ENCODE data around the gene DHRS7C.
"Not testable (repeated sequence)": the region's sequence is repeated elsewhere in the genome, so short reads cannot be mapped to it uniquely, and the experiment has no call there.

The DHRS7C gene

DNA sequence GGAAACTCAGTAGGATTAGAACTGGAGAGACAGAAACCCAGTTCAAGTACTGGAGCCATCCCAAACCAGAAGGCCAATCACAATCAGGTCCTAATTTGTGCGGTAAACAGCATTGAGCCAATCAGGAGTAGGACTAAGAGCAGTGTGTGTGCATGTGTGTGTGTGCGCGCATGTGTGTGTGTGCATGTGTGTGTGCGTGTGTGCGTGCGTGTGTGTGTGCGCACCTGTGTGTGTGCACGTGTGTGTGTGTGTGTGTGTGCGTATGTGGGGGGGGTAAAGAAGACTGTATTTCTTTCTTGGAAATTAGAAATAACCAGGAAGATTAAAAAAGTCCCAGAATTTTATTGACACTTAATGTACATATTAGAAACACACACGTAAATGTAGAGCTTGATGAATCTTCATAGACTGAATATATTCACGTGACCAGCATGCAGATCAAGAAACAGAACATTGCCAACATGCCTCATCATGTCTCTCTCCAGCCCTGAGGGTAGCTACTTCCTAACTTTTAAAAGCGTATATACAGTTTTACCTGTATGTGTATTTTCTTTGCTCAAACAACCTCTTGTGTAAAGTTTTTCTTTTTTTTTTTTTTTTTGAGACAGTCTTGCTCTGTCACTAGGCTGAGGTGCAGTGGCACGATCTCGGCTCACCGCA, 919 bp upstream of the DHRS7C start:
- no peak overlapping the region for H3K27ac ChIP-seq
- no peaks in the 10 kb centered on the region for H3K36me3 ChIP-seq
- H3K9me3 ChIP-seq = no peaks in the 10 kb centered on the region
- H3K9ac ChIP-seq = no peak overlapping the region
- H3K27me3 ChIP-seq = no peaks in the 10 kb centered on the region
- no peaks in the 10 kb centered on the region for H3K4me1 ChIP-seq
- H4K20me1 ChIP-seq = no peaks in the 10 kb centered on the region
- H3K4me2 ChIP-seq = no peak overlapping the region
- no peak overlapping the region for H3K4me3 ChIP-seq
- TF ChIP-seq Cebpa-rat (IDR thresholded peaks at IDR 0.05) = no peak

DNA sequence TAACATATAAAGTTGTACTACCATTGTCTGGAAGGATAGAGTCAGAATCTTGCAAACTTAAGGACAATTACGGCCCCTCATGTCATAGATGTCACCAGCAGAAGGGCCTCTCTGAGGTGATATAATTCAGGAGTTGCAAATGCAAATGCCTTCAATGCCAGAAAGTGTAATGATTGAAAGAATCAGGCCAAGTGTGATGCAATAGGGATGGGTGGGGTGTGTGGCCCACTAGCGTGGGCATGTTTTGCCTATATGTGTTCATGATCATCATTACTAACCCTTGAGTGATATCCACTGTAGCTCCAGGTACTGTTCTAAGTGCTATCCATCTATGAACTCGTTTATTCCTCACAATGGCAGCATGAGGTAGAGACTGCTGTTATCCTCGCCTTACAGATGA, 1.1 kb downstream of the DHRS7C start:
- no peaks in the 10 kb centered on the region for H3K9me3 ChIP-seq
- no peak overlapping the region for H3K4me2 ChIP-seq
- H4K20me1 ChIP-seq = no peaks in the 10 kb centered on the region
- H3K4me1 ChIP-seq = no peaks in the 10 kb centered on the region
- TF ChIP-seq Cebpa-rat (IDR thresholded peaks at IDR 0.05) = no peak; the same call in 1 of the 2 replicates
- H3K4me3 ChIP-seq = no peak overlapping the region
- no peaks in the 10 kb centered on the region for H3K36me3 ChIP-seq
- H3K27ac ChIP-seq = no peak overlapping the region
- H3K9ac ChIP-seq = no peak overlapping the region
- no peaks in the 10 kb centered on the region for H3K27me3 ChIP-seq

DNA sequence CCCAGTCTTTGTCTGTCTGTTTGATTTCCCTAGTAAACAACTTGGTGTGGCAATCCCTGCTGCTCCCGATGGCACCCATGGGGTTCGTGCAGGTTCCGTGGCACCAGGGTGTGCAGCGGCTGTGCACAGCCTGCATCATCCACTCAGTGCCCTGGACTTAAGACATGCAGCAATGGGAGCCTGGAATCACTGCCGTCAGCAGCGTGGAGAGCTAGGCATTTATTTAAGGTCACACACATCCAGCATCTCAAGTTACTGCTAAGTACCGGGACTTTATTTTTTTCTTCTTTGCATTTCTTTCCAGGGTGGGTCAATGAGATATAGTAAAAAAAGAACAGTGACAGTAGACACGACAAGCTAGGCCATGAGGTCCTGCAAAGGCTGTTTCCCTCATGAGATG, 2.8 kb downstream of the DHRS7C start:
- Histone ChIP-seq H3K27me3 (no peaks in the 10 kb centered on the region), H4K20me1 (no peaks in the 10 kb centered on the region), H3K4me2 (no peak overlapping the region), H3K4me3 (no peak overlapping the region), H3K27ac (no peak overlapping the region), H3K9me3 (no peaks in the 10 kb centered on the region), H3K36me3 (no peaks in the 10 kb centered on the region), H3K9ac (no peak overlapping the region), H3K4me1 (no peaks in the 10 kb centered on the region)
- no peak for TF ChIP-seq Cebpa-rat (IDR thresholded peaks at IDR 0.05)

DNA sequence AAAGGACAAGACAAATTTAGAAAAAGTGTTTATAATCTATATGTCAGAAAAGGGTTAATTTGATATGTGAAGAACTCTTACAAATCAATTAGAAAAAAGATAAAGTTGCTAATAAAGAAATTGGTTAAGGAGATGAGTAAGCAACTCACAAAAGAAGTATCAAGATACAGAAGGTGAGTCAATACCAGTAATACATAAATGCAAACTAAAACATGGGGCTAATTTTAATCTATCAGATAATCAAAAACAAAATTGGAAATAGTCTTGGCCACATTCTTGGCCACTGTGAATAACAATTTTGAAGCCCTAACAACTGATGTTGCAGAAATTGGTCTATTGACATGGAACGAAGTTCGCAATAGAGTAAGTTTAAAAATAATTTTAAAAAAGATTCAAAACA, 6.8 kb downstream of the DHRS7C start:
- TF ChIP-seq Cebpa-rat (IDR thresholded peaks at IDR 0.05) = no peak
- no peak overlapping the region for H3K4me3 ChIP-seq
- no peak overlapping the region for H3K27ac ChIP-seq
- H3K27me3 ChIP-seq = no peaks in the 10 kb centered on the region
- H3K9ac ChIP-seq = no peak overlapping the region
- no peak overlapping the region for H3K4me2 ChIP-seq
- H3K36me3 ChIP-seq = no peaks in the 10 kb centered on the region
- H3K4me1 ChIP-seq = no peaks in the 10 kb centered on the region
- no peaks in the 10 kb centered on the region for H4K20me1 ChIP-seq
- no peaks in the 10 kb centered on the region for H3K9me3 ChIP-seq

DNA sequence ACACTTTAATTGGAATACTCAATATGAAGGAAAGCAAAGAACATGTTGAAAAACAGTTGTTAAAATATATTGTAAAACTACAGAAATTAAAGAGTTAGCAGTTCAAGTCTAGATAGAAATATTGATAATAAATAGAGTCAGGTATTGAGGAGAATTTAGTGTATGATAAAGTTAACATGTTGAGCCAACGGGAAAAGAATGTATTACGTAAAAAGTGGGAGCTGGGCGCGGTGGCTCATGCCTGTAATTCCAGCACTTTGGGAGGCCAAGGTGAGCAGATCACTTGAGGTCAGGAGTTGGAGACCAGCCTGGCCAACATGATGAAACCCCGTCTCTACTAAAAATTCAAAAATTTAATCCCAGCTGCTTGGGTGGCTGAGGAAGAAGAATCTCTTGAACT, 7.9 kb downstream of the DHRS7C start:
- H3K4me3 ChIP-seq, H3K9ac ChIP-seq, H3K36me3 ChIP-seq, H3K27me3 ChIP-seq, H3K27ac ChIP-seq, H3K9me3 ChIP-seq, H4K20me1 ChIP-seq, H3K4me2 ChIP-seq, H3K4me1 ChIP-seq: not testable (repeated sequence)

DNA sequence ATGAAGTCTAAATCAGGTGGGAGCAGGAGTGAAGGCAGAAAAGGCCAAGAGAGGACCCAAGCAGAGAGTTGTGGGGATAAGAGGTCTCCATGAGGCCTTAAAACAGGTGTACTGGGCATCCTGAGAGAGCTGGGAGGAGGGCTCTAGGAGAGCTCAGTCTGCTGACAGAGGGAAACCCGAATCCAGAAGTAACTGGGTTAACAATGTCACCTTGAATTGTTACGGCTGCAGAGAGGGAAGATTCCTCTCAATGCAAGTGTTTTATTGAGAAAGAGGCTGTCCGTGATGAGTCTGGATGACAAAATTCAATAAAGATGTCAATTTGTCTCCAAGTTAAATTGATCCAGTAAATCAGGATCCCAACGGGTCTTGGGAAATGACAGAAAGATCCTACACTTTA, 8.3 kb downstream of the DHRS7C start:
- Histone ChIP-seq H3K36me3 (no peaks in the 10 kb centered on the region), H3K27me3 (no peaks in the 10 kb centered on the region), H3K4me3 (no peak overlapping the region), H3K9me3 (no peaks in the 10 kb centered on the region), H3K4me2 (no peak overlapping the region), H3K9ac (no peak overlapping the region), H4K20me1 (no peaks in the 10 kb centered on the region), H3K27ac (no peak overlapping the region), H3K4me1 (no peaks in the 10 kb centered on the region)
- no peak for TF ChIP-seq Cebpa-rat (IDR thresholded peaks at IDR 0.05)

DNA sequence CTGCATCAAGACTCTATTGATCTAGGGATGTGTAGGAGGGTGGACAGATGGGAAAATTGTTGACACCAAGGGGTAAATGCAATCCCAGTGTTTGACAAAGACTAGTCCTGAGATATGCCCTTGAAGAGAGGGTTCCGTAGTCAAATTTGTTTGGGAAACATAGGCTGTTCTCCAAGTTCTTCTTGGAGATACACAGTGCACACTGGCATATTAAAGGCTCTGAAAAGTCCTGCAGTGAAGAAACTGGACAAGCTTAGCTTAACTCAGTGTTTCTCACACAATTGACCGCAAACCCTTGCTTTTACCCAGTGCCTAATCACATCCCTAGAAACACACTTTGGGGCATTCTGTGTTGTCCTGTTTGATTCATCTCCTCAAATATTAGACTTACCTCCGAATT, 10.8 kb downstream of the DHRS7C start:
- H3K4me2 ChIP-seq = no peak overlapping the region

DNA sequence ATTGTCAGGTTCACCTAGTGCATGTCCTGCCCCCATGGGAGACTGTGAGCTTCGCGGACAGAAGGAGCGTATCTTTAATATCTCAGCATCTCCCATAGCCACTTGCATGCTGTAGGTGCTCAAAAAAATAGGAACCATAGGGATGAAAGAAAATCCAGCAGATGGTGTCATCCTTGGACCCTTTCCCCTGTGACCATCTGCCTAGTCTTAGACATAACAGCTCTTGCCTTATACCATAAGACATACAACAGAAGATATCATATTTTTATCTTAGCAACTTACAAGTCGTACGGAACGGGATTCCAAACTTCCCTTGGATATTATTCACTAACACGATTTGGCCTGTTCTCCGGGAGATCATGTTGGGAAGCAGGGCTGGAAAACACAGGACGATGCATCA, 14.5 kb downstream of the DHRS7C start:
- Histone ChIP-seq H3K36me3 (no peaks in the 10 kb centered on the region), H3K4me3 (no peak overlapping the region), H3K4me1 (no peaks in the 10 kb centered on the region), H3K9me3 (0 out of 2 replicates have a peak, but pooled peaks cover 5% of the 10 kb centered on the region), H3K27me3 (no peaks in the 10 kb centered on the region), H3K9ac (no peak overlapping the region), H4K20me1 (no peaks in the 10 kb centered on the region), H3K27ac (no peak overlapping the region), H3K4me2 (no peak overlapping the region)
- no peak for TF ChIP-seq Cebpa-rat (IDR thresholded peaks at IDR 0.05)

More for the DNA sequence above, 10.8 kb downstream of the DHRS7C start:
- no peaks in the 10 kb centered on the region for H3K4me1 ChIP-seq
- no peaks in the 10 kb centered on the region for H3K36me3 ChIP-seq
- no peaks in the 10 kb centered on the region for H3K27me3 ChIP-seq
- no peak for TF ChIP-seq Cebpa-rat (IDR thresholded peaks at IDR 0.05)
- H3K9ac ChIP-seq = no peak overlapping the region
- H4K20me1 ChIP-seq = no peaks in the 10 kb centered on the region
- 0 out of 2 replicates have a peak, but pooled peaks cover 5% of the 10 kb centered on the region for H3K9me3 ChIP-seq
- H3K27ac ChIP-seq = no peak overlapping the region
- H3K4me3 ChIP-seq = no peak overlapping the region

DNA sequence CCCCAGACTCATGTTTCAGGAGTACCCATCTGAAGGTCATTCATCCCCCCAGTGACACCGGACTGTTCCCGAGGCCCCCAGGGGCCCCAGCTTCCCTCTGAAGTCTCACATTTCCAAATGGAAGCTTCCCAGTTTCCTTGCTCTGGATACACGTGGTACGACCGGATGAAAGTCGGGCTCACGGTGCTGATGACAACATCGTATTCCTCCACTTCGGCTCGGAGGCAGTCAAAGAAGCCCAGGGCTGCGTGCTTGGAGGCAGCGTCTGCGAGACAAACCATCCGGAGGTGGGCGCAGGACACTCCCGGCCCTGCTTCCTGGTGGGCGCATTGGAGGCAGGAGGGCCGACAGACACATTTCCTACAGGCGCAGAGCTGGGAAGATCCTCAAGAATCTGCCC, 18.7 kb downstream of the DHRS7C start:
- no peak overlapping the region for H3K4me3 ChIP-seq
- H3K27me3 ChIP-seq = no peaks in the 10 kb centered on the region
- no peaks in the 10 kb centered on the region for H4K20me1 ChIP-seq
- H3K4me2 ChIP-seq = no peak overlapping the region
- TF ChIP-seq Cebpa-rat (IDR thresholded peaks at IDR 0.05) = no peak
- H3K9me3 ChIP-seq = 0 out of 2 replicates have a peak, but pooled peaks cover 5% of the 10 kb centered on the region
- H3K4me1 ChIP-seq = peaks cover 8% of the 10 kb centered on the region
- no peak overlapping the region for H3K9ac ChIP-seq
- no peak overlapping the region for H3K27ac ChIP-seq
- no peaks in the 10 kb centered on the region for H3K36me3 ChIP-seq

DNA sequence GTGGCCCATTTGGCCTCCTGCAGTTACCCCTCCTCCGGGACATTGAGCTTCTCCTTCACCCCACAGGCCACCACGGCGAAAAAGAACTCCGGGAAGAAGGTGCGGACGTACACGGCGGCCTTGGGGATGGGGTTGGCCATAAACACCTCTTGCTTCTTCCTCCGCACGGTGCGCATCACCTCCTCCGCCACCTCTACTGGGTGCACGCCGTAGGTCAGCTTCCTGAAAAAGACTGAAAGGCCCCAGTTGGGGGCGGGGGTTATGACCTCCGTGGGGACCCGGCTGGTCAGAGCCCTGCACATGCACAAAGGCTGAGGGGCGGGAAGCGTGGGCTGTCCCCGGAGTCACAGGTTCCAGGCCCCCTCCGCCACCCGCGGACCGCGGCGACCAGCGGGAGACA, 19.9 kb downstream of the DHRS7C start:
- Histone ChIP-seq H3K4me2 (no peak overlapping the region), H3K4me1 (peaks cover 20% of the 10 kb centered on the region), H3K4me3 (no peak overlapping the region), H3K9ac (no peak overlapping the region), H3K27me3 (no peaks in the 10 kb centered on the region), H3K9me3 (0 out of 2 replicates have a peak, but pooled peaks cover 5% of the 10 kb centered on the region), H3K27ac (no peak overlapping the region), H4K20me1 (no peaks in the 10 kb centered on the region), H3K36me3 (no peaks in the 10 kb centered on the region)
- no peak for TF ChIP-seq Cebpa-rat (IDR thresholded peaks at IDR 0.05)
